WERI-Rb-1 (cell line): ENCODE results near the gene PIBF1.

Source experiments
- DNase-seq: peaks from one replicate; pipeline ENCODE4 v3.0.0-alpha.2; 2020
- H3K27ac ChIP-seq: fragments of 250-450 bp; sonication (Bioruptor Pico); 2 replicates; pipeline ENCODE4 v1.5.1; 2020; ENCODE audit warnings: mild to moderate bottlenecking, moderate library complexity
- H3K27me3 ChIP-seq: fragments of 250-450 bp; sonication (Bioruptor Pico); 2 replicates; pipeline ENCODE4 v1.5.1; 2021; ENCODE audit warnings: mild to moderate bottlenecking, low read depth, moderate library complexity; ENCODE audit not compliant: insufficient read depth, severe bottlenecking
- H3K36me3 ChIP-seq: fragments of 250-450 bp; sonication (Bioruptor Pico); 2 replicates; pipeline ENCODE4 v1.5.1; 2020; ENCODE audit warnings: mild to moderate bottlenecking, moderate library complexity
- H3K4me3 ChIP-seq: 2 replicates; pipeline ENCODE4 v1.5.1; 2011; ENCODE audit warnings: low read depth, mild to moderate bottlenecking, control low read depth, low read length
- H3K9me3 ChIP-seq: fragments of 250-450 bp; sonication (Bioruptor Pico); 2 replicates; pipeline ENCODE4 v1.5.1; 2021; ENCODE audit warnings: mild to moderate bottlenecking, moderate library complexity; ENCODE audit not compliant: severe bottlenecking
- TF ChIP-seq, protein P1 (sequence below): IDR thresholded peaks from 2 replicates; pipeline ENCODE4 v1.5.1; 2011; ENCODE audit warnings: low read depth, mild to moderate bottlenecking, control low read depth, inconsistent platforms, low read length

The PIBF1 gene

DNA sequence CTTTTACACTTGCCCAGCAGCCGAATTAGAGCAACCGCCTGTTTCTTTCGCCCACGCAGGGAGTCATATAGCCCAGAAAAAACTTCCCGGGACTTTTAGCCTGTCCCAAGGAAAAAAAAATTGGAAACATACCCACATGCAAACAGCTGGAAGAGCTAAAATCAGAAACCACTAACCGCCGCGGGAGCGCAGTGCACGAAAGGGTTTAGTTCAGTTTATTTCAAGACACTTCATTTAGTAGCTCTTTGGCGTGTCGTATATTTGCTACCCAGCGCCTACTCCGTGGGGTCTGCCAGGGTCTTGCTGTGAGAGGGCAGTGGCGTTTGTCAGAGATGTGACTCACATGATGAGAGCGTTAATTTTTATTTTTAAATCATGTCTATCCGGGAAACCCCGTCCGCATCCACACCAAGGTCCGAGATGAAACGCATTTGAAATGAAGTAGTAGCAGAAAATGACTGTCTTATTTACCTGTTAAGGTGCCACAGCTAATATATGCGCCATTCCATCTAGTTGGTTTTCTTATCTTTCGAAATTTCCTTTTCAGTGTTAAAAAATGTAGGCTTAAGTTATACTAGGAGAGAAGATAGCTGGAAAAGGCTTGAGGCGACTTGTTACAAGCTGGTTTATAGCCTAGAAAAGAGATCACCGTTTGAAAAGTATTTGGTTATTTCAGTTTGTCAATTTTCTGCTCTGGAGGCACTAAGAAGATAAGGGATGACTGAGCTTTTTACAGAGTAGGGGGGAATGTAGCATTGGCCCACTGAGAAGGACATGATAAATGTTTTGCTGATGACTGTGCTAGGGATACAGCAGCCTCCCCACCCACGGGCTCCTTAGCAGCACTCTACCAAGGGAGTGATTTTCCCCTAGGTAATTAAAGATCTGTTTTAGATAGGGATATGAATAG is 278.6 kb downstream of the PIBF1 start:
- no peaks in the 10 kb centered on the region for H3K9me3 ChIP-seq
- H3K36me3 ChIP-seq, result peaks cover 10% of the 10 kb centered on the region
- peak overlapping the region; percentile 81 for H3K4me3 ChIP-seq
- no peaks in the 10 kb centered on the region for H3K27me3 ChIP-seq
- TF ChIP-seq, protein P1, sequence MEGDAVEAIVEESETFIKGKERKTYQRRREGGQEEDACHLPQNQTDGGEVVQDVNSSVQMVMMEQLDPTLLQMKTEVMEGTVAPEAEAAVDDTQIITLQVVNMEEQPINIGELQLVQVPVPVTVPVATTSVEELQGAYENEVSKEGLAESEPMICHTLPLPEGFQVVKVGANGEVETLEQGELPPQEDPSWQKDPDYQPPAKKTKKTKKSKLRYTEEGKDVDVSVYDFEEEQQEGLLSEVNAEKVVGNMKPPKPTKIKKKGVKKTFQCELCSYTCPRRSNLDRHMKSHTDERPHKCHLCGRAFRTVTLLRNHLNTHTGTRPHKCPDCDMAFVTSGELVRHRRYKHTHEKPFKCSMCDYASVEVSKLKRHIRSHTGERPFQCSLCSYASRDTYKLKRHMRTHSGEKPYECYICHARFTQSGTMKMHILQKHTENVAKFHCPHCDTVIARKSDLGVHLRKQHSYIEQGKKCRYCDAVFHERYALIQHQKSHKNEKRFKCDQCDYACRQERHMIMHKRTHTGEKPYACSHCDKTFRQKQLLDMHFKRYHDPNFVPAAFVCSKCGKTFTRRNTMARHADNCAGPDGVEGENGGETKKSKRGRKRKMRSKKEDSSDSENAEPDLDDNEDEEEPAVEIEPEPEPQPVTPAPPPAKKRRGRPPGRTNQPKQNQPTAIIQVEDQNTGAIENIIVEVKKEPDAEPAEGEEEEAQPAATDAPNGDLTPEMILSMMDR, result no peak
- no peak for DNase-seq
- no peak overlapping the region for H3K27ac ChIP-seq

DNA sequence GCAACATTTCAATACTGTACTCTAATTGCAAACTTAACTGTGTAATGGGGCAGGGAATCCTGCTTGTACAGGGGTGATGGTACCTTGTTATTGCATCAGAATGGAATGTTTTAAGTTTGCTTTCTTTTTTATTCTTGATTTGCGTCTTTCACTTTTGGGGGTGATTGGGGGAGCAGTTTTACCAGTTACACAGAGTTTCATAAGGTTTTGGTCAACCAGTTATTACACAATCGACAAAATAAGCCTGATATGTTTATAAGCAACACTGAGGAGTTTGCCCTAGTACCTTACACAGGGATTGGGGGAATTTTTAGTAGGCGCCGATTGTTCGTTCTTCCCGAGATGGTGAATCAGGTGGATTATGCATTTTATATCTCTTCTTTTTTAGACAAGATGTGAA is 279.5 kb downstream of the PIBF1 start:
- H3K4me3 ChIP-seq, result no peak overlapping the region
- no peak for DNase-seq

DNA sequence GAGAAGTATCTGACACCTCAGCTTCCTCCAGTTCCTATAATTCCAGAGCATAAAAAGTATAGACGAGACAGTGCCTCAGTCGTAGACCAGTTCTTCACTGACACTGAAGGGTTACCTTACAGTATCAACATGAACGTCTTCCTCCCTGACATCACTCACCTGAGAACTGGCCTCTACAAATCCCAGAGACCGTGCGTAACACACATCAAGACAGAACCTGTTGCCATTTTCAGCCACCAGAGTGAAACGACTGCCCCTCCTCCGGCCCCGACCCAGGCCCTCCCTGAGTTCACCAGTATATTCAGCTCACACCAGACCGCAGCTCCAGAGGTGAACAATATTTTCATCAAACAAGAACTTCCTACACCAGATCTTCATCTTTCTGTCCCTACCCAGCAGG is 279.9 kb downstream of the PIBF1 start:
- Histone ChIP-seq H3K36me3 (peaks cover 10% of the 10 kb centered on the region), H3K9me3 (no peaks in the 10 kb centered on the region), H3K4me3 (no peak overlapping the region), H3K27ac (no peak overlapping the region), H3K27me3 (no peaks in the 10 kb centered on the region)
- no peak for DNase-seq
- TF ChIP-seq, protein P1, result no peak

More for the DNA sequence above, 279.5 kb downstream of the PIBF1 start:
- Histone ChIP-seq H3K27ac (no peak overlapping the region), H3K9me3 (no peaks in the 10 kb centered on the region), H3K27me3 (no peaks in the 10 kb centered on the region), H3K36me3 (peaks cover 10% of the 10 kb centered on the region)
- TF ChIP-seq, protein P1, result no peak

DNA sequence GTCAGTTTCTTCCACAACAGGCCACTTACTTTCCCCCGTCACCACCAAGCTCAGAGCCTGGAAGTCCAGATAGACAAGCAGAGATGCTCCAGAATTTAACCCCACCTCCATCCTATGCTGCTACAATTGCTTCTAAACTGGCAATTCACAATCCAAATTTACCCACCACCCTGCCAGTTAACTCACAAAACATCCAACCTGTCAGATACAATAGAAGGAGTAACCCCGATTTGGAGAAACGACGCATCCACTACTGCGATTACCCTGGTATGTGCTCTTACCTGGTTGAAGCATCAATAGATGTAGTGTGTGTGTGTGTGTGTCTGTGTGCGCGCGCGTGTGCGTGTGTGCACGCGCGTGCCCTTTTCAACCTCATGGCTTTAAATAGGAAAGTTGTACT is 280.5 kb downstream of the PIBF1 start:
- TF ChIP-seq, protein P1, result no peak
- no peaks in the 10 kb centered on the region for H3K9me3 ChIP-seq
- no peaks in the 10 kb centered on the region for H3K27me3 ChIP-seq
- peaks cover 13% of the 10 kb centered on the region for H3K36me3 ChIP-seq
- H3K27ac ChIP-seq, result no peak overlapping the region
- DNase-seq, result no peak
- no peak overlapping the region for H3K4me3 ChIP-seq

- H3K27me3 ChIP-seq, result no peaks in the 10 kb centered on the region
- H3K9me3 ChIP-seq, result no peaks in the 10 kb centered on the region
- no peak overlapping the region for H3K27ac ChIP-seq
- H3K36me3 ChIP-seq, result peaks cover 14% of the 10 kb centered on the region
- TF ChIP-seq, protein P1, result no peak
- no peak for DNase-seq
- H3K4me3 ChIP-seq, result no peak overlapping the region
Observed at GRCh38 chr13:73063166-73063565, 281.2 kb downstream of the PIBF1 start.

GRCh38 chr13:73065036-73065435 is 283.1 kb downstream of the PIBF1 start:
- peaks cover 15% of the 10 kb centered on the region for H3K36me3 ChIP-seq
- TF ChIP-seq, protein P1, result no peak
- no peak overlapping the region for H3K4me3 ChIP-seq
- H3K27ac ChIP-seq, result no peak overlapping the region
- DNase-seq, result no peak
- no peaks in the 10 kb centered on the region for H3K9me3 ChIP-seq
- H3K27me3 ChIP-seq, result no peaks in the 10 kb centered on the region
